Measurements from ENCODE around the gene ZNF682. TPM values are rescaled to one million over a fixed set of nuclear protein-coding genes. Genes with fewer than 3 reads are reported as not detected.
"Not testable (repeated sequence)": the region's sequence is repeated elsewhere in the genome, so short reads cannot be mapped to it uniquely, and the experiment has no call there.

The ZNF682 gene
- total RNA-seq, 1 experiment from 2014 or later, result 23.0 TPM

GRCh38 chr19:20051841-20052768 is 12.8 kb upstream of the ZNF682 start:
- Mint-ChIP-seq H3K4me3 (peak overlapping the region; percentile 90 to 93), H3K9me3 (peaks cover 4% of the 10 kb centered on the region in 2 experiments; a peak in 3 of 5 replicates), H3K27me3 (ENCODE audit: low read depth) (no peaks in the 10 kb centered on the region), H3K4me1 (peaks cover 14 to 15% of the 10 kb centered on the region in 2 experiments), H3K36me3 (ENCODE audit: insufficient read depth in 1 of 3, low read depth in 3 of 3) (no peaks in the 10 kb centered on the region; a peak in 1 of 7 replicates), H3K27ac (peak overlapping the region; percentile 98 to 99 (median 98))
- Histone ChIP-seq H3K79me1 (ENCODE audit: insufficient read depth, low read depth, low read length, poor library complexity, severe bottlenecking) (no peaks in the 10 kb centered on the region), H2BK5ac (ENCODE audit: insufficient read length, low read length) (peak overlapping the region; percentile 47), H4K91ac (ENCODE audit: insufficient read length, low read depth, low read length) (no peak overlapping the region), H2BK120ac (ENCODE audit: low read depth, low read length, poor library complexity, severe bottlenecking) (no peak overlapping the region), H3K27me3 (ENCODE audit: insufficient read depth, low read length) (no peaks in the 10 kb centered on the region), H2BK20ac (ENCODE audit: low read depth, low read length, poor library complexity, severe bottlenecking) (no peak overlapping the region), H3K56ac (ENCODE audit: insufficient read length, low read depth, low read length) (no peak overlapping the region), H4K5ac (ENCODE audit: insufficient read length, low read depth, low read length) (no peak overlapping the region), H3K23me2 (ENCODE audit: insufficient read length, low read depth, low read length, poor library complexity, severe bottlenecking) (peaks cover 5% of the 10 kb centered on the region), H3K9me3 (ENCODE audit: control insufficient read depth, low read depth, low read length) (no peaks in the 10 kb centered on the region), H3K14ac (ENCODE audit: insufficient read depth, low read length) (peak overlapping the region; percentile 69), H3K9ac (ENCODE audit: extremely low read depth, insufficient read length, low read length) (peak overlapping the region; percentile 55), H2AFZ (ENCODE audit: low read length) (no peak overlapping the region), H3K27ac (ENCODE audit: insufficient read length, low read depth, low read length) (peak overlapping the region; percentile 53), H3T11ph (ENCODE audit: low read length) (no peak overlapping the region), H3K4ac (ENCODE audit: low read depth, low read length) (no peak overlapping the region), H3K18ac (ENCODE audit: insufficient read length, low read depth, low read length) (peak overlapping the region; percentile 89), H3K4me2 (ENCODE audit: insufficient read depth, insufficient read length, low read length) (peak overlapping the region; percentile 82), H2BK15ac (ENCODE audit: low read depth, low read length) (no peak overlapping the region), H3K79me2 (ENCODE audit: insufficient read depth, low read length) (no peaks in the 10 kb centered on the region), H3K23ac (ENCODE audit: insufficient read length, low read depth, low read length) (no peak overlapping the region), H4K20me1 (ENCODE audit: control insufficient read depth, insufficient read depth, insufficient read length) (no peaks in the 10 kb centered on the region), H2AK5ac (ENCODE audit: insufficient read length, low read length) (no peak overlapping the region), H2BK12ac (ENCODE audit: insufficient read length, low read depth, low read length) (no peak overlapping the region), H4K8ac (replicated peaks; ENCODE audit: insufficient read length, low read depth, low read length) (no peak overlapping the region), H3K4me1 (ENCODE audit: insufficient read depth, low read length) (no peaks in the 10 kb centered on the region)
- DNase-seq, result peak; percentile 100
- no CpG with 5 or more reads among the region's 43 CpGs for WGBS (ENCODE audit: extremely low coverage, insufficient read length, low lambda C conversion rate)
- 0 out of 3 replicates have a peak, but pooled peaks have one; percentile 16 for TF ChIP-seq CTCF (conservative IDR thresholded peaks at IDR 0.05)

GRCh38 chr19:20045742-20046141 is 6.4 kb upstream of the ZNF682 start:
- H3K27me3 Mint-ChIP-seq (ENCODE audit: low read depth); H3K79me1 ChIP-seq (ENCODE audit: insufficient read depth, low read depth, low read length, poor library complexity, severe bottlenecking); H3T11ph ChIP-seq (ENCODE audit: low read length); H3K9me3 Mint-ChIP-seq; H3K23me2 ChIP-seq (ENCODE audit: insufficient read length, low read depth, low read length, poor library complexity, severe bottlenecking); H2BK15ac ChIP-seq (ENCODE audit: low read depth, low read length); H3K23ac ChIP-seq (ENCODE audit: insufficient read length, low read depth, low read length); H2AK5ac ChIP-seq (ENCODE audit: insufficient read length, low read length); H3K4me3 Mint-ChIP-seq; H4K20me1 ChIP-seq (ENCODE audit: control insufficient read depth, insufficient read depth, insufficient read length); H2BK12ac ChIP-seq (ENCODE audit: insufficient read length, low read depth, low read length); H3K4me1 ChIP-seq (ENCODE audit: insufficient read depth, low read length); H4K8ac ChIP-seq (replicated peaks; ENCODE audit: insufficient read length, low read depth, low read length); H3K4ac ChIP-seq (ENCODE audit: low read depth, low read length); H3K27ac ChIP-seq (ENCODE audit: insufficient read length, low read depth, low read length); H3K56ac ChIP-seq (ENCODE audit: insufficient read length, low read depth, low read length); H3K18ac ChIP-seq (ENCODE audit: insufficient read length, low read depth, low read length); H2BK20ac ChIP-seq (ENCODE audit: low read depth, low read length, poor library complexity, severe bottlenecking); H2BK120ac ChIP-seq (ENCODE audit: low read depth, low read length, poor library complexity, severe bottlenecking); H3K27me3 ChIP-seq (ENCODE audit: insufficient read depth, low read length); H2BK5ac ChIP-seq (ENCODE audit: insufficient read length, low read length); H3K36me3 Mint-ChIP-seq (ENCODE audit: insufficient read depth in 1 of 3, low read depth in 3 of 3); H3K4me2 ChIP-seq (ENCODE audit: insufficient read depth, insufficient read length, low read length); H3K9me3 ChIP-seq (ENCODE audit: control insufficient read depth, low read depth, low read length); H3K27ac Mint-ChIP-seq; H4K5ac ChIP-seq (ENCODE audit: insufficient read length, low read depth, low read length); H4K91ac ChIP-seq (ENCODE audit: insufficient read length, low read depth, low read length); DNase-seq; H3K14ac ChIP-seq (ENCODE audit: insufficient read depth, low read length); H3K9ac ChIP-seq (ENCODE audit: extremely low read depth, insufficient read length, low read length); H3K79me2 ChIP-seq (ENCODE audit: insufficient read depth, low read length): not testable (repeated sequence)
- H2AFZ ChIP-seq (ENCODE audit: low read length), result peak overlapping the region; percentile 65
- no CpG with 5 or more reads among the region's 5 CpGs for WGBS (ENCODE audit: extremely low coverage, insufficient read length, low lambda C conversion rate)
- H3K4me1 Mint-ChIP-seq, result peaks cover 3 to 12% of the 10 kb centered on the region in 2 experiments; a peak in 3 of 4 replicates

Measured in H9 (cell line).